ENCODE results near the gene RAB5B. TPM values are rescaled to one million over a fixed set of nuclear protein-coding genes. Genes with fewer than 3 reads are reported as not detected.
A peak's percentile ranks its signal among the peaks of the same experiment; 100 is the strongest.

The RAB5B gene
- total RNA-seq, 3 donors from 2014 or later (not counting 1 experiment from before 2014, with no cell fraction given): 69.4 to 80.0 (median 78.2) TPM

- peak overlapping the region; percentile 97 to 98 for H3K27ac Mint-ChIP-seq
- H3K27me3 Mint-ChIP-seq (ENCODE audit: low read depth in 2 of 2): no peaks in the 10 kb centered on the region
- peaks cover 7% of the 10 kb centered on the region for H3K36me3 ChIP-seq (ENCODE audit: control insufficient read depth, insufficient read depth, low read length)
- DNase-seq (peak; percentile 83 to 96), ATAC-seq (peak; percentile 60 to 80 (median 70))
- WGBS (ENCODE audit: insufficient coverage): under 1% methylated on average over 42 of the region's 42 CpGs
- H3K9me3 ChIP-seq (ENCODE audit: control insufficient read depth, insufficient read depth, low read length): no peaks in the 10 kb centered on the region
- H3K4me3 ChIP-seq (ENCODE audit: low read length): peak overlapping the region; percentile 95
- H3K4me1 Mint-ChIP-seq: peaks cover 55 to 69% of the 10 kb centered on the region in 2 donors
- peaks cover 48% of the 10 kb centered on the region for H3K4me1 ChIP-seq (ENCODE audit: control insufficient read depth, insufficient read depth, low read length)
- H3K4me3 Mint-ChIP-seq: peak overlapping the region; percentile 97
- intact Hi-C loops (cut with micrococcal nuclease): loop anchor here (1.0 to 5.0 kb wide), 6 partner anchors 13 to 185 kb away; partner anchors contain the start of genes DNAJC14, GDF11, RPS26 and SARNP
- no peaks in the 10 kb centered on the region for H3K36me3 Mint-ChIP-seq
- no peaks in the 10 kb centered on the region for H3K27me3 ChIP-seq (ENCODE audit: control insufficient read depth, insufficient read depth, low read length)
- H3K9me3 Mint-ChIP-seq: no peaks in the 10 kb centered on the region
- TF ChIP-seq CTCF (IDR thresholded peaks at IDR 0.05): peak; percentile 85
- peak overlapping the region; percentile 86 for H3K27ac ChIP-seq (ENCODE audit: low read length)
Measured at GRCh38 chr12:55926738-55927587, 46.9 kb upstream of the RAB5B start.

- no peaks in the 10 kb centered on the region for H3K9me3 ChIP-seq (ENCODE audit: control insufficient read depth, insufficient read depth, low read length)
- no peak for TF ChIP-seq CTCF (IDR thresholded peaks at IDR 0.05)
- H3K27me3 ChIP-seq (ENCODE audit: control insufficient read depth, insufficient read depth, low read length): no peaks in the 10 kb centered on the region
- 4% methylated on average over 49 of the region's 49 CpGs for WGBS (ENCODE audit: insufficient coverage)
- Mint-ChIP-seq H3K9me3 (no peaks in the 10 kb centered on the region), H3K27me3 (ENCODE audit: low read depth in 2 of 2) (no peaks in the 10 kb centered on the region), H3K4me1 (peaks cover 55 to 75% of the 10 kb centered on the region in 2 donors), H3K27ac (peak within 1 kb of the TSS; percentile 97 to 98), H3K4me3 (peak within 1 kb of the TSS; percentile 99), H3K36me3 (no peaks in the 10 kb centered on the region)
- ATAC-seq: peak; percentile 53 to 62 (median 59)
- H3K4me3 ChIP-seq (ENCODE audit: low read length): peak within 1 kb of the TSS; percentile 95
- DNase-seq: peak; percentile 53 to 81
- H3K27ac ChIP-seq (ENCODE audit: low read length): peak within 1 kb of the TSS; percentile 86
- intact Hi-C loops (cut with micrococcal nuclease): loop anchor here (1.0 to 5.0 kb wide), 6 partner anchors 12 to 186 kb away; partner anchors contain the start of genes DNAJC14, GDF11, RPS26 and SARNP
- H3K4me1 ChIP-seq (ENCODE audit: control insufficient read depth, insufficient read depth, low read length): peaks cover 54% of the 10 kb centered on the region
- H3K36me3 ChIP-seq (ENCODE audit: control insufficient read depth, insufficient read depth, low read length): no peaks in the 10 kb centered on the region
Measured at GRCh38 chr12:55927588-55928502, 46.0 kb upstream of the RAB5B start, which contains the start of gene PYM1. Gene PYM1, minus strand, starts transcription at chr12:55927894. Its CDS starts 133 bp downstream, at chr12:55927761.

- ATAC-seq (peak; percentile 9 to 36 (median 12)), DNase-seq (peak; percentile 44 to 91)
- Histone ChIP-seq H3K4me1 (ENCODE audit: control insufficient read depth, insufficient read depth, low read length) (peaks cover 61% of the 10 kb centered on the region), H3K27me3 (ENCODE audit: control insufficient read depth, insufficient read depth, low read length) (no peaks in the 10 kb centered on the region), H3K9me3 (ENCODE audit: control insufficient read depth, insufficient read depth, low read length) (no peaks in the 10 kb centered on the region), H3K4me3 (ENCODE audit: low read length) (no peak overlapping the region), H3K27ac (ENCODE audit: low read length) (peak overlapping the region; percentile 84), H3K36me3 (ENCODE audit: control insufficient read depth, insufficient read depth, low read length) (no peaks in the 10 kb centered on the region)
- Mint-ChIP-seq H3K9me3 (no peaks in the 10 kb centered on the region), H3K36me3 (no peaks in the 10 kb centered on the region), H3K27me3 (ENCODE audit: low read depth in 2 of 2) (no peaks in the 10 kb centered on the region), H3K4me1 (peaks cover 62 to 76% of the 10 kb centered on the region in 2 donors), H3K27ac (peak overlapping the region; percentile 97 to 98), H3K4me3 (peak overlapping the region; percentile 99)
- intact Hi-C loops (cut with micrococcal nuclease): loop anchor here (5.0 kb wide), 2 partner anchors 113 to 187 kb away; partner anchors contain the start of genes GDF11 and RPS26
- 0% methylated on average over 5 of the region's 8 CpGs for WGBS (ENCODE audit: insufficient coverage)
- no peak for TF ChIP-seq CTCF (IDR thresholded peaks at IDR 0.05)
Measured at GRCh38 chr12:55929306-55929791, 44.5 kb upstream of the RAB5B start.

All from natural killer cell (primary cell).